ENCODE results near the gene OGFOD3.
A peak's percentile ranks its signal among the peaks of the same experiment; 100 is the strongest.
"Not testable (repeated sequence)": the region's sequence is repeated elsewhere in the genome, so short reads cannot be mapped to it uniquely, and the experiment has no call there.

Gene OGFOD3

DNA sequence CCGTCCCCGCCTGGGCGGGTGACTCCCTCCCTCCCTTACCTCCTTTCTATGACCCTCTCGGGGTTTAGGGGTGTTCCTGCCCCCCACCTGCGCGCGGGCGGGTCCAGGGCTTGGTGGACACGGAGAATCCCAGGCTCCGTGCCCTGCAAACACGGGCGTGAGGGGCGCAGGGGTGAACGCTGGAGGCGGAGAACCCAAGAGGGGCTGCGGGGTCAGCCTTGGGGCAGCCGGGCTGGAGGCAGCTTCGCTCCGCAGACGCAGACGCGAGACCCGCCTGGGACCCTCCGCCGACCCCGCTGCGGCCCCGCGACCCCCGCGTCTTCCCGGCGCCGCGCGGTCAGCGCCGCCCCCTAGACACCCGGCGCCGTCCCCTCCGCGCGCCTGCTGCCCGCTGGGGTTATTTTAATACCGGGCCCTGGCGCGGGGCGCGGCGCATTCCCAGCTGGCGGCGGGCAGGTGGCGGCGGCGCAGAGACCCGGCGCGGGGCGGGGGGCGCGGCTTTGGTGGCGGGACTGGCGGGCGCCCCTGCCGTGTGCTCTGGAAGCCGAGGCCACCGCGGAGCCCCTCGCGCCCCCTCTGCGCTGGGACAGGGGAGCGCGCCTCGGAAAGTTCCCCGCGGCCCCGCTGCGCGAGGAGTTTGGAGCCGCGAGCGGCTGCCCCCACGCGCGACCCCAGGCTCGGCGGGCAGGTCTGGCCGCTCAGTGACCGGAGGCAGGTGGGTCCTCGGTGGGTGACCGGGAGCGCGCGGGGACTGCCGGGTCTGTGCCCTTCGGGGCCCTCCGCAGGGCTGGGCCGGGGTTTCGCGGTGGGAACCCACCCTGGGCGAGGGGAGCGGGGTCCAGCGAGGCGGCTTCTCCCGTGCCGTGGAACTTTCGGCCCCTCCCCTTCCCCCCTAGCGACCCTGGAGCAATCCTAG, 46.8 kb downstream of the OGFOD3 start, which contains the start of gene UTS2R:
UTS2R (plus strand) TSS at position 433 of the 916 bp plus-strand sequence. CDS start 2,560 bp downstream, outside the sequence.
- no peak for DNase-seq

DNA sequence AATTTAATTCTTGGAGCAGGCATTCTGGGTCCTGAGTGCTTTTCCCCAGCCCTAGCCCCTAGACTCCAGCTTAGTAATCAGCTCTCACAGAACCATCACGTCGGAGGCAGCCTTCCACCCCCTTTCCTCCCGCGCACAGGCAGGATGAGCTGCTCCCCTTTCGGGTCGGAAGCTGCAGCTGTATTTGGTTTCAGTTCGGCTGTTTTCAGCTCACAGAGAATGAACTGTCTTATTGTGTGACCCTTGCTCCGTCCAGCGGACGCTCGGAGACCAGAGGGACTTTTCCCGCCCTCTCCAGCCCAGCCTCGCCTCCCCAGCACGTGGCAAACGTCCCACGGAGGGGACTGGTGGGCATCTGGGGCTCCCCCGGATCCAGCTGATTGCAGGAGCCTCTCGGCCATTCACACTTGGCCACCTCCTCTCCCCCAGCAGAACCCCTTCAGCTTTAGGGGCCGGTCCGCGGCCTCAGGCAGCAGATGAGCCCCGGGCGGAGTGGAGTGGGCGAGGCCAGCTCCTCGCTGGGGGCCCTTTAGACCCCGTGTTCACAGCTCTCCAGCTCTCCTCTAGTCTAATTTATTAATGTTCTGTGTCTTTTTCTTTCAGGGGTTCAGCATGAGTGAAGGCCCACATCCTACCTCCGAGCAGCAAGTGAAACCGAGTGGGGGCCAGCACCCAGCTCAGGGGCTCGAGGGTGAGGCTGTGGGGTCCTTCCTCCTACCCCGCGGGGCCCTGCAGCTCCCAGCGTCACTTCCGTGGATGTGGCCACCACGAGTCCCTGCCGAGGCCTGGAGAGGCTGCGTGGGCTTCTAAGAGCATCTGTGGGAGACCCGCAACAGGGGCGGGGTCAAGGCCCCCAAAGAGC, 47.7 kb downstream of the OGFOD3 start:
- DNase-seq = no peak

DNA sequence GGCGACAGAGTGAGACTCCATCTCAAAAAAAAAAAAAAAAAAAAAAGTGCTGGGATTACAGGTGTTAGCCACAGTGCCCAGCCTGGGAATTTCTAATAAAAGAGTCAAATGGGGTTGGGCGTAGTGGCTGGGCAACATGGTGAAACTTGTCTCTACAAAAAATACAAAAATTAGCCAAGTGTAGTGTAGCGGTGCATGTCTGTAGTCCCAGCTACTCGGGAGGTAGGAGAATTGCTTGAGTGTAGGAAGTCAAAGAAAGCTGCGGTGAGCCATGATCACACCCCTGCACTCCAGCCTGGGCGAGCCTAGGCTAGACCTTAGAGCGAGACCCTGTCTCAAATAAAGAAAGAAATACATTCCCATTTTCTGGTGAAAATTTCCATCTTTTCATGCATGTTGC, 49.2 kb downstream of the OGFOD3 start:
- DNase-seq = no peak

DNA sequence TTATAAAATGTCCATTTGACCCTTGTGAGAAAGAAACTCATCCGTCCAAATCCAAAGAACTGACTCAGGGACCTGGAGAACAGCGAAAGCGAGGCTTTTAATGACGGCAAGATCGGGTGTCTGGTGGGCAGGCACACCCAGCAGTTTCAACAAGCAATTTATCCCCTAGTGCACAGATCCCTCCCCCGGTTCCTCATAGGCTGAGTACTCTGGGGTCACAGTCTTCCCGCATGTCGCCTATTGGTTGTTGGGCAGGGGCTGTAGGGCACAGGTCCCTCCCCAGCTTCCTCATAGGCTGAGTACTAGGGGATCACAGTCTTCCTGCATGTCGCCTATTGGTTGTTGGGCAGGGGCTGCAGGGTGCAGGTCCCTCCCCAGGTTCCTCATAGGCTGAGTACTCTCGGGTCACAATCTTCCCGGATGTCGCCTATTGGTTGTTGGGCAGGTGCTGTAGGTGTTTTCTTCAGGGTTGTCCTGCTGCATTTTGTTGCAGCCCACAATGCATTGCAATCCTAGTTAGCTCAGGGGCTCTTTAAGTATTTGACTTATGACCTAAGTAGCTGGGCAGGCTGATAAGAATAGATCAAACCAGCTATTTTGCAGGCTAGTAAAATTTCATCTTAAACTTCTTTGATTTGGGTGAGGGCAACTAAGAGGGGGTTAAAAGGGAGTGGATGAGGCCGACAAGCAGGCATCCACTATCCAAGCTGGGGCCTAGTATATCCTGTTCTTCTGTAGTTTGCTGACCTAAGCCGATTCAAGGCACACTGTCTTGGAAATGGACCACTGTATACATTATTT, 50.5 kb downstream of the OGFOD3 start:
- DNase-seq = no peak

DNA sequence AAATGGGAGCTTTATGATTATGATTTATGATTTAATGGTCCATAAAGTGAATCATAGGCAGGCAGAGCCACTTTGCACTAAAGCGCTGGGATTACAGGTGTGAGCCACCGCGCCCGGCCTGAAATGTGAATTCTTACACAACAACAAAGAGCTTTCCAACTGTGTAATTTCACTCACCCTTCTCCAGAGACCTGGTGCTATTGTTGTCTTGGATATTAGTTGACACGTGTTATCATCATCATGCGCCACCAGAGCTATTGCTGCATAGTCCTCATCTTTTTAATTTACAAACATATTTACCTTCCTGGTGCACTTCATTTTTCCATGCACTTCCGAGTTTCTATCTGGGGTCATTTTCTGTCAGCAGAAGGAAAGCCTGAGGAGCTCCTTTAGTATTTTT, 51.6 kb downstream of the OGFOD3 start:
- DNase-seq = no peak

DNA sequence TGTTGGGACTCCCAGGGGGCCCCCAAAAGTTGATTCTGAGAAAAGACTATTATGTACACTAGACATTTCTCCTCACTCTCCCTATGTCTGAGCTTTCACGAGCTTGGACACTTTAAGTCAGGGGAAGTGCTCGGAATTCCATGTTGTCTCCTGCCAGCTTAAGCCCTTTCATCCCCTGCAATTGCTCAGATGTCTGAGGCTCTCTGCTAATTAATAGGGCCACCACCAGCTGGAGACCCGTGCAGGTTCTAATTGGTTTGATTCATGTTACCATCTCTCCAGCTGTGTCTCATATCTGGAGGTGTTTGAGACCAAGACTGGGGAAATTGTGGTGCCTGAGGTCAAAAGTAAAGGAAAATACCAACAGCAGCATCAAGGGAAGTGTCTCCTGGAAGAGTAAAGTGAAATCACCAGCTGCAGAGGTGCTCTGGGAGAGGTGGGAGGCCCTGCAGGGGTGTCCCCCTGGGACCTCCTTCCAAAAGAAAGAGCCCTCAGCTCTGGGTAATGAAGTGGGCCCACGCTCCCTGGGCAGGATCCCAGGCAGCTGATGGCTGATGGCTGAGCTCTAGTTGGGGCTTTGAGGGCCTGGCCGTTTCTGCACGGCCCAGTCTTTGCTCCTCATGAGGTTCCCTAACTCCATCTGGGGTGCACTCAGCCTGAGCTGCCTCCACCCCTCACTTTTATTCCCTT, 52.6 kb downstream of the OGFOD3 start:
- DNase-seq = no peak

DNA sequence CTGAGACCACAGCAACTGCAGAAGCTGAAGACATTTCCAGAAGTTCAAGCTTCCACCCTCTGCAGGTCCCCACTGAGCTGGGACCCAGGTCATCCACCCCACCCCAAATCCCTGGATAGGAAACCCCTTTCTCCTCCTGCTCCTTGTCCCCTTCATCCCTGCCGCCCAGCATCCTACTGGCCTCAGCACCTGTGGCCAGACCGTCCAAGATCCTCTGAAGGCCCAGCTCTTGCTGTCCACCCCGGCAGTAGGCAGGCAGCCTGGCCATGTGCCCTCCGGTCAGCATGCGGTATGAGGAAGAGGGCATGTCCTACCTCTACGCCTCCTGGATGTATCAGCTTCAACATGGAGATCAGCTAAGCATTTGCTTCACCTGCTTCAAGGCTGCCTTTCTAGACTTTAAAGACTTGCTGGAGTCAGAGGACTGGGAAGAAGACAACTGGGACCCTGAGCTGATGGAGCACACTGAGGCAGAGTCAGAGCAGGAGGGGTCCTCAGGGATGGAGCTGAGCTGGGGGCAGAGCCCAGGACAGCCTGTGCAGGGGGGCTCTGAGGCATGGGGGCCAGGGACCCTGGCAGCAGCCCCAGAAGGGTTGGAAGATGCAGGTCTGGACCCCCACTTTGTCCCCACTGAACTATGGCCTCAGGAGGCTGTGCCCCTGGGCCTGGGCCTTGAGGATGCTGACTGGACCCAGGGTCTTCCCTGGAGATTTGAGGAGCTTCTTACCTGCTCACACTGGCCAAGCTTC, 56.3 kb downstream of the OGFOD3 start:
- DNase-seq = no peak

DNA sequence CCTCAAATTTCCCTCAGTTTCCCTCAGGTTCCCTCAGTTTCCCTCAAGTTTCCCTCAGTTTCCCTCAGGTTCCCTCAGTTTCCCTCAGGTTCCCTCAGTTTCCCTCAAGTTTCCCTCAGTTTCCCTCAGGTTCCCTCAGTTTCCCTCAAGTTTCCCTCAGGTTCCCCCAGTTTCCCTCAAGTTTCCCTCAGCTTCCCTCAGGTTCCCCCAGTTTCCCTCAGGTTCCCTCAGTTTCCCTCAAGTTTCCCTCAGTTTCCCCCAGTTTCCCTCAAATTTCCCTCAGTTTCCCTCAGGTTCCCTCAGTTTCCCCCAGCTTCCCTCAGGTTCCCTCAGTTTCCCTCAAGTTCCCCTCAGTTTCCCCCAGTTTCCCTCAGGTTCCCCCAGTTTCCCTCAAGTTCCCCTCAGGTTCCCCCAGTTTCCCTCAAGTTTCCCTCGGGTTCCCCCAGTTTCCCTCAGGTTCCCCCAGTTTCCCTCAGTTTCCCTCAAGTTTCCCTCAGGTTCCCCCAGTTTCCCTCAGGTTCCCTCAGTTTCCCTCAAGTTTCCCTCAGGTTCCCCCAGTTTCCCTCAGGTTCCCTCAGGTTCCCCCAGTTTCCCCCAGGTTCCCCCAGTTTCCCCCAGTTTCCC, 58.8 kb downstream of the OGFOD3 start:
- not testable (repeated sequence) for DNase-seq

DNA sequence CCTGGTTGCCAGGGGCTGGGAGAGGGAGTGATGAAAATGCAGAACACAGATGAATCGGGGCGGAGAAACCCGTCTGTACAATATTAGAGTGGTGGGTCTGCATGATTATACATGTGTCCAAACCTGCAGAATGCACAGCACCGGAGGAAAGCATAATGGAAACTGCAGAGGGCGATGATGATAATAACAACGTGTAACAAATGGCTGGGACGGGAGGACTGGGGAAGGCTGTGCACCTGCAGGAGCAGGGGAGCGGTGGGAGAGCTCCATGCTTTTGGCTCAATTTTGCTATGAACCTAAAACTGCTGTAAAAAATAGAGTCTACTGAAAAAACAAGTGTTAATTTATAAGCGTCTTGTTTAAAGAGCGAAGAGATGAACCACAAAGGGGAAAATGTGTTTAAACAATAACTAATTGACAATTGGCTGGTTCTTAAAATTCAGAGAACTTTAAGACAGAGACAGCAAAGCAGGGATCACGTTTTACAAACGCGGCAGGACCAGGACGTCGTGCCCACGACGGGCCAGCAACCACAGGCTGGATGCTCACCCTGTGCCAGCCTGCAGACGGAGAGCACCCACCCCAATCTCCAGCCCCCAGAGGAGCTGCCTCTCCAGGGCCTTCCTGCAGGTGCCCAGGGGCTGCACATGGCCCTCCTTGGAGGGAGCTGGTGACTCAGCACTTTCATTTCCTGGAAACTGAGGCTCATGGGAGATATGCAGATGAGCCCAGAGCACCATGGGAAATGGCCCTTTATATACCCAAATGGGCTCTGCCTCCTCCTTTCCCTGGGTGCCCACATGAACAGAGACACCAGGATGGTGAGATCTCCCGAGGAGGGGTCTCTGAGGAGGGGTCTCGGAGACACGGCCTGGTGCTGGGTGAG, 59.7 kb downstream of the OGFOD3 start, which contains the start of gene TEX19:
TEX19 (plus strand) TSS at position 783 of the 886 bp plus-strand sequence. CDS start 2,904 bp downstream, outside the sequence.
- DNase-seq = no peak

DNA sequence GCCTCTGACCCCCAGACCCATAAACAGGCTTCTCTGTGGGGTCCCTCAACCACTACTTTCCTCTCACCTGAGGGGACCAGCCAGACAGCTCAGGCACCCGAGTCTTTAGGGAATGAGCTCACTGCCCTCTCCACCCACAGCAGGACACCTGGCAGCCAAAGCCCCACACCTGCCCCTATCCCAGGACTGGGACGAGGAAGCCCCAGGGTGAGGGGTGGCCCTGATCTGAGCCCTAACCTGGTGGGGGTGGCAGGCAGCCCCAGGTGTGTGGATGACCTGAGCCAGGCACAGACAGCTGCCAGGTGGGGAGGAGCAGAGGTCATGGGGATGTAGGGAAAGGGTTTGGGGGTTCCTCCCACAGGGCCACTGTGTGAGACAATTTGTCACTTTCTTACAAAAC, 61.0 kb downstream of the OGFOD3 start:
- DNase-seq = no peak

DNA sequence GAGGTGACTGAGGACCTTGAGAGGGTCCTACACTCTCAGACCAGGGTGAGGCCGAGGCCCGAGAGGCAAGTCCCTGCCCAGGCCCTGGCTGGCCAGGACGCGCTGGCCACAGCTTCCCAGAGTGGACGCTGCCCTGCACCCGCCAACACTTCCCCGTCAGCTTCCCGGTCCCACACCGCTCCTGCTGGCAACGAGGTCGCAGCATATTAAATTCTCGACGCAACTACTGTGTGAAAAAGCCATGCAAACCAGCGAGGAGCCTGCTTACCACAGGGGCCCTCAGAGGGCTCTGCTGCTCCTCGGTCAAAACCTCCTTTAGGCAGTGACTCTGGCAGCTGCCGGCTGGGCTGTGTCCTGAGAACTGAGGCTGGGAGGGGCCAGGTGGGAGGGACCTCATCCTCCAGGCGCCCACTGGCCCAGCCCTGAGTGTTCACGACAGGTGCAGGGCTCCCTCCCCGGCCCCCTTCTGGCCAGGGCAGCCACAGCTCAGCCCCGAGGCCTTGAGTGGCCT, 61.5 kb downstream of the OGFOD3 start:
- no peak for DNase-seq

DNA sequence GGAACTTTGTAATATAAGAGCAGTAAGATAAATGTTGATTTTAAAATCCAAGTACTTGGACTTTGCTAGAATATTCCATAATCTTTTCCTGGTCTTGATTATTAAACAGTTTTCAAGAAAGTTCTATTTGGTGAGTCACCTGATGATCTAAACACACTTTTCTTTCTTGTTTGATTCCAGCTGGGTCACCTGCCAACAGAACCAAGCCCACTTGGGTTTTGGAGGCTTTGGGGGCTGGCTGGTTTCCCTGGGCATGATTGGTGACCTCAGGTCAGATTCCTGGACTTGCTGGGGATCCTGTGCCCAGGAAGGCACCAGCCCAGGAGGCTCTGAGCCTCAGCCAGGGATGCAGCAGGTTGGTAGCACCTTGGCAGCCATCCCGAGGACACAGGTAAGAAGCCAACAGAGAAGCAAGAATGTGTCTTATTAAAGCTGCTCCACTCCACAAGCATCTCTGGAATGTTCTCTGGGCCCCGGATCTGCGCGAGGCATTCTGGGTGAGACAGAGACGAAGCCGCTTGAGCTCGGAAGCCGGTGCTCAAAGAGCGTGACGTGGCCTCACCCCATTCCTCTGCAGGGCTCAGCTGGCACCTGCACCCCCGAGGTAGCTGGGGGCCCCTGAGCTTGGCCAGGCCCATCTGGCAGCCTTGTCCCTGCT, 62.5 kb downstream of the OGFOD3 start:
- no peak for DNase-seq

DNA sequence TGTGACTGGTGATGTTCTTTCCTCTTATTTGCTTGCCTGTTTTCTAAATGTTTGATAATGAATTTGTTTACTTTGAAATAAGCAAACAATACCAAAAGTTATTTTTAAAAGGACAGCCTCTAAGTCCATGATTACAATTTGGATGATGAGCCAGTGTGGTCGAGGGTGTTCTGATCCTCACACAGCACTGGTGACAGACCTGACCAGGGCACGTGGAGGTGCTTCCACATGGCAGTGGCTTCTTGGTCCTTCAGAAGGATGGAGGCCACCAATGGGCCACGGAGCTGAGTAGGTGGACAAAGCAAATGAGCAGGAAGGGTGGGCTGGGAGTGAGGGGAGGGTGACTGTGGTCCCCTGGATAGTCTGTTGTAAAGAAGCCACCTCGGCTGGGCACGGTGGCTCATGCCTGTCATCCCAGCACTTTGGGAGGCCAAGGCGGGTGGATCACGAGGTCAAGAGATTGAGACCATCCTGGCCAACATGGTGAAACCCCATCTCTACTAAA, 63.5 kb downstream of the OGFOD3 start:
- DNase-seq = no peak

DNA sequence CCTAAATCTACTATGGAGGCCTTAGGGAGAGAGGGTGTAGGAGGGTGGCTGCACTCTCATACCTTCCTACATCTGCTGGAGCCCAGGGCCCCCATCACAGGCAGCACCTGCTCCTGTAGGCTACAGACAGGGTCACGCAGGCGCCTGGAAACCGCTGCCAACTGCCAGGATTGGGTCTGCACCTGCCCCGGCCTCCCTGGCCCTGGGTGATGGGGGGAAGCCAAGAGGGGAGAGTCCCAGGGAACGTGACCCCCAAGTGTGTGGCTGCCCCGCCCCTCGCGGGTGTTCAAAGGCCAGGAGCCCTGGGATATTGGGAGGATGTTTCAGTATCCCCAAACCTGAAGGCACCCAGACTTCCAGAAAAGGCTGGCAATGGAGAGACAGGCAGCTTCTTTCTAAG, 64.9 kb downstream of the OGFOD3 start:
- no peak for DNase-seq

DNA sequence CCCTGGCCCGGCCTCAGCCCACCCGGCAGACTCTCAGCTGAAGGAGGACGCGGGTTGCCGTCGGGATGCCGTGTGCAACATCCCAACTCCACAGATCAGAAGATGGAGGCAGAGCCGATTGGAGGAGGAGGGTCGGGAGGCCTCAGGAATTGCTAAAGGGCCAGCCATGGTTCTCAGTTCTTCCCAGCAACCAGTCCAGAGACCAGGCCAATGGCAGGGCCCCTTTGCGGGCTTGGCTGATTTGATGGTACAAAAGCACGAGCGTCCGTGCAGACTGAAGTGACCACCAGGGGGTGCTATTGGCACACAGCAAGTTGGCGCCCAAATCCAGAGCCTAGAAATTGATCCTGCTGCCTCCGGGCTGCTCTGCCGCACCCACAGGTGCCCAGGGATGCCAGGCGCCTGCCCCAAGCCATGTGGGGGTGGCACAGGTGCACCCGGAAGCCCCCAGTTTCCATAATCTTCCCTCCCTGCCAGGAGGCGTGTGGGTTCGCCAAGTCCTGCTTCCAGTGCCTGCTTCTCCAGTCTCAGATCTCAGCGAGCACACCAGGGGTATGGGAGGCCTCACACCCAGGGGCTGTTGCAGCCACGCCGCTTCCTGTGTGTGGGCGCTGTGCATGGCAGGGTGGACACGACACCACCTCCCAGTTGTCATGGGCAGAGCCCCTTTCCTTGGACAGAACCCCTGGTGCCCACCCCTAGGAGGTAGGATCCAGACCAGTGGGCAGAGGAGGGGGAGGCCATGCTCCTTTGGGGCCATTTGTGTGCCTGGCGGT, 66.5 kb downstream of the OGFOD3 start:
- DNase-seq = peak; percentile 84

DNA sequence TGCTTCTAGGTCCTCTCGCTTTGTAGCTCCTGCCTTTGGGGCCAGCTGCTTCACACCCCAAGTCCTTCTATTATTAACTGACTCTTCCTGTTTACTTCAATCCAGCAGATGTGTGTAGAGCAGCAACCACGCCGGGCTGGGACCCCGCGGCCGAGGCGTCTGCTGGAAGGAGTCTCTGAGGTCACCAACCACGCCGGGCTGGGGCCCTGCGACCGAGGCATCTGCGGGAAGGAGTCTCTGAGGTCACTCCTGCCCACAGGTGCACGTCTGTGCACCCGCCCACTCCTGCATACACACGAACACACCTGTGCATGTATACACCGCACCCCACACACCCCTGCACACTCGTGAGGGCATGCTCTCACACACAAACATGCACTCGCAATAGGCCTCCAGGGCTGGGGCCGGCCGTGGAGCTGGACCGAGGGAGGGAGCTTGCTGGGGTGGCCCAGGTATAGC, 67.1 kb downstream of the OGFOD3 start:
- DNase-seq = no peak

DNA sequence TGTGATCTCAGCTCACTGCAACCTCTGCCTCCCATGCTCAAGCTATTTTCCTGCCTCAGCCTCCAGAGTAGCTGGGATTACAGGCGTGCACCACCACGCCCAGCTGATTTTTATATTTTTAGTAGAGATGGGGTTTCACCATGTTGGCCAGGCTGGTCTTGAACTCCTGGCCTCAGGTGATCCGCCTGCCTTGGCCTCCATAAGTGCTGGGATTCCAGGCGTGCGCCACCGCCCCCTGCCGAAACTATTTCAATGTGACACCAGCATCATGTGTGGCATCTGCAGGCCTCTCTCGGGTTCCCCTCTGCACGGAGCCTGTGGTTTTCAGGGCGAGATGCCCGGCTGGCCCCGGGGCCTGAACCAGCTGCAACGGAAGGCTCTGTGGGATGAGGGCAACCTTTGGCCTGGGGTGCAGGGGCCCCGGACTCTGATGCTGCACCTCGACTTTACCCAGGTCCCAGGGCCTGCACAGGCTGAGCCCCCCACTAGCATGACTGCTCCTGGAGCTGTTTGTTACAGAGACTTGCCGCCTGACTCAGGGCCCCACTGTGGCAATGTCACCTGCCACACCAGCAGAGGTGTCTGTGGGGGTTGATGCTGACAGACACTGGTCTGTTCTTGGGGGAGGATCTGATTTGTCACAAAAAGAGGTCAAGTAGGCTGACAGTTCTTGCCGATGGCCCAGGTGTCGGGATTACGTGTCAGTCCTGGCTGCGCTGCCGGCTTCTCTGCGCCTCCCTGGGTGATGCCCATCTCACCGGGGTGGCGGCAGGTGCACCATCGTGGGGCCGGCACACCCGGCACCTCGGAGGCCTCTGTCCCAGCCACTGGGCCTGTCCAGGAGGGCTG, 68.0 kb downstream of the OGFOD3 start:
- DNase-seq = peak; percentile 35

Measured in CD4-positive, alpha-beta T cell treated with Interleukin-12 subunit alpha and Interleukin-12 subunit beta, for 1 hour (primary cell).